Measurements from ENCODE around the gene KDM4B. TPM values are rescaled to one million over a fixed set of nuclear protein-coding genes. Genes with fewer than 3 reads are reported as not detected.

Gene KDM4B
- total and polyA plus RNA-seq, 7 donors, result 7.2 to 46.5 (median 21.4) TPM

- no peaks in the 10 kb centered on the region for H3K27me3 ChIP-seq
- intact Hi-C loops (cut with DNase I), result no loop called here
- H3K9me3 ChIP-seq, result no peaks in the 10 kb centered on the region
- no peak overlapping the region for H3K4me3 ChIP-seq
- TF ChIP-seq CTCF (IDR thresholded peaks at IDR 0.05), result no peak
- no peak for TF ChIP-seq POLR2AphosphoS5 (IDR thresholded peaks at IDR 0.05)
- TF ChIP-seq EP300 (IDR thresholded peaks at IDR 0.05), result no peak
- no peak for TF ChIP-seq POLR2A (IDR thresholded peaks at IDR 0.05)
- H3K36me3 ChIP-seq, result peaks cover 0 to 54% (median 19%) of the 10 kb centered on the region in 4 donors
- 92 to 94% methylated on average over 40 of the region's 40 CpGs for WGBS, 2 donors
- no peak overlapping the region for H3K27ac ChIP-seq
- no peak for DNase-seq
- H3K4me1 ChIP-seq, result peaks cover 0 to 11% (median 4%) of the 10 kb centered on the region in 4 donors
Observed at GRCh38 chr19:5119297-5119998, 150.5 kb downstream of the KDM4B start.

GRCh38 chr19:5120321-5120720 lies 151.4 kb downstream of the KDM4B start:
- Histone ChIP-seq H3K9me3 (no peaks in the 10 kb centered on the region), H3K27ac (no peak overlapping the region), H3K4me1 (peaks cover 0 to 2% (median 1%) of the 10 kb centered on the region in 4 donors), H3K36me3 (peaks cover 0 to 51% (median 19%) of the 10 kb centered on the region in 4 donors), H3K27me3 (no peaks in the 10 kb centered on the region), H3K4me3 (no peak overlapping the region)
- no peak for DNase-seq
- WGBS, 2 donors, result 84 to 91% methylated on average over 8 of the region's 8 CpGs
- TF ChIP-seq CTCF (IDR thresholded peaks at IDR 0.05) (no peak), POLR2AphosphoS5 (IDR thresholded peaks at IDR 0.05) (no peak), POLR2A (IDR thresholded peaks at IDR 0.05) (no peak), EP300 (IDR thresholded peaks at IDR 0.05) (no peak)
- intact Hi-C loops (cut with DNase I), result no loop called here

GRCh38 chr19:5120833-5121232 lies 151.9 kb downstream of the KDM4B start:
- Histone ChIP-seq H3K36me3 (peaks cover 0 to 51% (median 19%) of the 10 kb centered on the region in 4 donors), H3K27ac (no peak overlapping the region), H3K9me3 (no peaks in the 10 kb centered on the region), H3K27me3 (no peaks in the 10 kb centered on the region), H3K4me1 (no peaks in the 10 kb centered on the region), H3K4me3 (no peak overlapping the region)
- 92 to 94% methylated on average over 9 of the region's 9 CpGs for WGBS, 2 donors
- TF ChIP-seq POLR2AphosphoS5 (IDR thresholded peaks at IDR 0.05), result no peak
- TF ChIP-seq POLR2A (IDR thresholded peaks at IDR 0.05), result no peak
- no peak for TF ChIP-seq CTCF (IDR thresholded peaks at IDR 0.05)
- no peak for TF ChIP-seq EP300 (IDR thresholded peaks at IDR 0.05)
- intact Hi-C loops (cut with DNase I), result no loop called here
- DNase-seq, result no peak

- TF ChIP-seq CTCF (IDR thresholded peaks at IDR 0.05), result no peak
- TF ChIP-seq POLR2AphosphoS5 (IDR thresholded peaks at IDR 0.05), result no peak
- TF ChIP-seq POLR2A (IDR thresholded peaks at IDR 0.05), result no peak
- no peak for TF ChIP-seq EP300 (IDR thresholded peaks at IDR 0.05)
- no peak overlapping the region for H3K27ac ChIP-seq
- no peak overlapping the region for H3K4me3 ChIP-seq
- H3K9me3 ChIP-seq, result no peaks in the 10 kb centered on the region
- H3K27me3 ChIP-seq, result no peaks in the 10 kb centered on the region
- H3K36me3 ChIP-seq, result peaks cover 0 to 51% (median 19%) of the 10 kb centered on the region in 4 donors
- WGBS, 2 donors, result 90 to 95% methylated on average over 28 of the region's 28 CpGs
- DNase-seq, result no peak
- no peaks in the 10 kb centered on the region for H3K4me1 ChIP-seq
- intact Hi-C loops (cut with DNase I), result no loop called here
Observed at GRCh38 chr19:5121266-5122120, 152.6 kb downstream of the KDM4B start.
